DLD1 (cell line): ENCODE measurements around the gene GZMA.
"Not testable (repeated sequence)": the region's sequence is repeated elsewhere in the genome, so short reads cannot be mapped to it uniquely, and the experiment has no call there.

ENCODE experiments used
- in situ Hi-C: cut with HindIII; loops from 2 replicates; pipeline ENCODE4 v1.10.0; 2017; ENCODE audit warnings: low sequenced_read_pairs

Gene GZMA

DNA sequence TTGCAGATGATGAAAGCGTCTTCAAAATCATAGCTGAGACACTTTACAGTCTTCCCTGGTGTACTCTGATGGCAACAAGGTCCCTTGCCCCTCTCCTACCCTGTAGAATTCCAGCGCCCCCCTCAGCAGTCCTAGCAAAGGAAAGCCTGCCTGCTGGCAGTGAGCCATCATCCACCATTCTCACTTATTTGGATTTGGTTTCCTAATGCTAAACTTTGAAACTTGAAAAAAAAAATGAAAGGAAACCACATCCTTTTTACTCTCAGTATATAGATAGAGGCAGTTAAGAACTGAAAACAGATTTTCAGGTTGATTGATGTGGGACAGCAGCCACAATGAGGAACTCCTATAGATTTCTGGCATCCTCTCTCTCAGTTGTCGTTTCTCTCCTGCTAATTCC, at the start of gene GZMA:
GZMA (plus strand) TSS at position 299 of the 400 bp plus-strand sequence; CDS start at position 336, 37 bp downstream.
- in situ Hi-C loops = no loop called here

GRCh38 chr5:55055183-55055582, 47.3 kb upstream of the GZMA start:
- in situ Hi-C loops = no loop called here

DNA sequence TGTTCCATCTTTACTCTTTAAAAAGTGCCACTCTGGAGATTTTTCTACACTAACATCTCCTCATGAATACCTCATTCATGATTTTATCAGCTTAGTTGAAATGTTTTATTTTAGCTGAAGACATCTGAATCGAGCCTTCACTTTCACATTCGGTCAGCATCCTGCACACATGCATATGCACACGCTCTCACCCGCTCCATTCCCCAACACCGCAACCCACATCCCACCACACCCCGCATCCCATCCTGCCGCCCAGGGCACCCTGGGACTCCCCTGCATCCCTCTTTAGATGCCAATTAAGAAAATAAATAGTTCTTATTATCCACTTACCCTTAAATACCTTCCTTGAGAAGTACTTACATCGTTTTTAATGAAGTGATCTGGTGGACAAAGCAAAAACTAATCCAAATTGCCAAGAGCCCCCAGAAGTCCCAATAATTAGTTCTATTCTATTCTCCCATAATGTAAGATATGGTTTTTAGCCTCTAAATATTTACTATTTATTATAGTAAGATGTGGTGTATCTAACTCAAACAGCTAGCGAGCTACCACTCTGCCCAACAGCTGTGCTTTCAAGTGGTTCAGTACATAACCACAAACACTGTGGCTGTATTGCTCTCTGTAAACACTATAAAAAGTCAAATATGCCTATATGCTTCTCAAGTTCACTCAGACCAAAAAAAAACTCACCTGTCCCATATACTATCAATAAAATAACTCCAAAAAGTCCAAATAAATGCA, 40.2 kb upstream of the GZMA start:
- in situ Hi-C loops = no loop called here

- in situ Hi-C loops = no loop called here
Observed at GRCh38 chr5:55063220-55063863, 39.1 kb upstream of the GZMA start.

- in situ Hi-C loops = no loop called here
Observed at GRCh38 chr5:55063899-55064298, 38.5 kb upstream of the GZMA start.

DNA sequence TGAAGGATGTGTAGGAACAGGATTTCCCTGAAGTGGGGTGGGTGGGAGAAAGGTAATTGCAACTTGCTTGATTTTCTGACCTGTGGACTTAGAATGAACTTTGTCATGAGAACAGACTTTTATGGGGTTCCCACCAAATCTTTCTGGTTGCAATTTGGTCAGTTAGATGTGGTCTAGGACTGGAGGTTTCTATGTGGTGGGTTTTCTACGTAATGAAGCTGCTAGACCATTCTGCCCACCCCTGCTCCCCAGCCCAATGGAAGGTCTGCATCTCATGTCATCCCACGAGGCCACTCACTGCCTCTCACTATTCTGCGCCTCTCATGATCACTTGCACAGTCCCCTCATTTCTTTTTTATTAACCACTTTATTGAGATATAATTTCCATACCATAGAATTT, 37.9 kb upstream of the GZMA start:
- in situ Hi-C loops = no loop called here

DNA sequence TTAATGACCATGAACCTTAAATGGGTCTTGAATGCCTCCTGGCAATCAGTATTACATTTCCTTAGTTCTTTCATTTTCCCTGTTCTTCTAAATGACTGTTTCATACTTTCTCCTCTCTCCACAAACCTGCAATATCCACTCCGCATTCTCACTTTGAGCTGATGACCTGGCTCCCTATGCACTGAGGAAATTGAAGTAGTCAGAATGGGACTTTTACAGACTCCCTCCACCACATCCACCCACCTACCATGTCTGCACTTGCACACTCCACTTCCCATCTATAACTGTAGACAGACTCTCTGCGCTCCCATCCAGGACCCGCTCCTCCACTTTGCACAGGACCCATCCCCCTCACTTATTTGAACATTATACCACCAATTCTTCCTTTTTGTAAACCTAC, 36.2 kb upstream of the GZMA start:
- in situ Hi-C loops = no loop called here

- in situ Hi-C loops = no loop called here
Observed at GRCh38 chr5:55070968-55071367, 31.5 kb upstream of the GZMA start.

DNA sequence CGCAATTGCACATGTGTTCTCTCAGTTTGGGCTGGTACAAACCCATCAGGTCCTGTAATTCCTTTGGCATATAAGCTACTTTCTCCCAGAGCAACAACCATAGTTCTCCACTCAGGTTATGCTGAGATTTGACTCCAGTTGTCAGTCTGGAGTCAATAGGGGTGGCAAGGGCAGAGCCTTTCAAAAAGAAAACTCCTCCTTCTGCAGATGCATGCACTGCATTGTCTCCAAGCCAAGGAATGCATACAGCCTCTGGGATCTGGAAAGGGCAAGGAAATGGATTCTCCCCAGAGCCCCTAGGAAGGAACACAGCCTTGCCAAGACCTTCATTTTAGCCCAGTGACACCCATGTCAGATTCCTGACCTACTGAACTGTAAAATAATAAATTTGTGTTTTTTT, 31.0 kb upstream of the GZMA start:
- in situ Hi-C loops = no loop called here

GRCh38 chr5:55072666-55073065, 29.8 kb upstream of the GZMA start:
- in situ Hi-C loops = no loop called here

DNA sequence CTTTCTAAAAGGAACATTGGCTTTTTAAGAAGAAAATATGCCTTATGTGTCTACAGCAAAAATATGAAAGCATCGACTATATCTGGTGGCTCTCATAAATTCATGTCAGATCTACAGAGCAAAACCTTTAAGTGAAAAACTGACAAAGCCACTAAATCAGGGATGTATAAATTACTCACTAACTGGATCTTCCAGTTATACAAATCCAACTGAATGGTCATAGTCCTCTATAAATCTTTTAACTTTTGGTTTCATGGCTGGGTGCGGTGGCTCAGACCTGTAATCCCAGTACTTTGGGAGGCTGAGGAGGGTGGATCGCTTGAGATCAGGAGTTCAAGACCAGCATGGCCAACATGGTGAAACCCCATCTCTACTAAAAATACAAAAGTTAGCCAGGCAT, 29.2 kb upstream of the GZMA start:
- in situ Hi-C loops = no loop called here

- in situ Hi-C loops = no loop called here
Observed at GRCh38 chr5:55081541-55081940, 20.9 kb upstream of the GZMA start.

DNA sequence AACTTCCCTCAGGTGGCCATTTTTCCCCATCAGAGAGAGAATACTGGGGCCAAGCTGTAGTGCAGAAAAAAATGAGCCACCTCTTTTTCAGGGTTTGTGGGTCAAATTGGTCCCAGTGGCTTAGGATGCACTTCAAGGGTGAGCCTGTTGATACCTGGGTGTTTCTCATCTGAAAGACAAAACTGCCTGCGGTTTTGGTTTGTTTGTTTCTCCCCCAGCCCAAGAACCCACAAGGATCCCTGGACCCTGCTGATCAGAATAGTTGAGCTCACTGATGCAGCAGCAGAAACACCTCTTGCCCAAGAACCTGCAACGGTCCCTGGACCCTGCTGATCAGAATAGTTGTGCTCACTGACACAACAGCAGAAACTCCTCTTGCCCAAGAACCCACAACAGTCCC, 13.1 kb upstream of the GZMA start:
- in situ Hi-C loops = not testable (repeated sequence)

- in situ Hi-C loops = not testable (repeated sequence)
Observed at GRCh38 chr5:55091011-55091410, 11.4 kb upstream of the GZMA start.

GRCh38 chr5:55096182-55096581, 6.3 kb upstream of the GZMA start:
- in situ Hi-C loops = no loop called here

DNA sequence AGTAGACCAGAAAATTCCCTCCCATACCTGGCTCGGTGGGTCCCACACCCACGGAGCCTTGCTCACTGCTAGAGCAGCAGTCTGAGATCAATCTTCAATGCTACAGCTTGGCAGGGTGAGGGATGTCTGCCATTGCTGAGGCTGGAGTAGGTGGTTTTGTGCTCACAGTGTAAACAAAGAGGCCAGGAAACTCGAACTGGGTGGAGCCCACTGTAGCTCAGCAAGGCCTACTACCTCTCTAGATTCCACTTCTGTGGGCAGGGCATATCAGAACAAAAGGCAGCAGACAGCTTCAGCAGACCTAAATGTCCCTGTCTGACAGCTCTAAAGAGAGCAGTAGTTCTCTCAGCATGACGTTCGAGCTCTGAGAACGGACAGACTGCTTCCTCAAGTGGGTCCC, 5.6 kb upstream of the GZMA start:
- in situ Hi-C loops = no loop called here

GRCh38 chr5:55101148-55101547, 1.3 kb upstream of the GZMA start:
- in situ Hi-C loops = not testable (repeated sequence)

DNA sequence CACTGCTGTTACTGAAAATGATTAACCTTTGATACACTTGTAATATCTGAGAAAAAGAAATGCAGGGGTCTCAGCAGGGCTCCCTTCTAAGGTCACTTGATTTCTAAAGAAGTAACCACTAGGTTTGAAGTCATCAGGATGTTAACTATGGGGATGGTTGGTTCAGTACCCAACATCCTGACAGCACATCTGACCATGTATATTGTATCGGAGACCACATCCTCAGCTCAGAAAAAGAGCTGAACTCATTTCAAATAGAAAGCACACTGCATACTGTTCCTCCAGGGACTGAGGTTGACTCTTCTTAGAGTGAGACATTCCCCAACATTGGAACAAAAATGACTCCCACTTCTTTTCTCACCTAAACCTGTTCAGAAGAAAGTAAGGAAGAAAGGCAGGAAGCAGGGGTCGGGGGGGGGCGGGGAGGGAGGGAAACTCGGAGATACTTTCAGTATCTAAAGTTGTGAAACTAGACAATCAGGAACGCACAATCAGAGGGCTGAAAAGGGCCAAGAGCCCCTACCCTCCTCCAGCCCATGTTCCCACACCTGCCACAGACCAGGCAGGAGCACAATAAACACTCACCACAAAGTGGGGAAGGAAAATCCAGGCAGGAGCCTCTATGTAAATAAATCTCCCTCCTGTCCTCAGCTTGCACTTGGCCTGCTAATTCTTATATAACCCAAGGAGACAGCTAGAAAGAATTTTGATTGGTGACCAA, 730 bp upstream of the GZMA start:
- in situ Hi-C loops = no loop called here

DNA sequence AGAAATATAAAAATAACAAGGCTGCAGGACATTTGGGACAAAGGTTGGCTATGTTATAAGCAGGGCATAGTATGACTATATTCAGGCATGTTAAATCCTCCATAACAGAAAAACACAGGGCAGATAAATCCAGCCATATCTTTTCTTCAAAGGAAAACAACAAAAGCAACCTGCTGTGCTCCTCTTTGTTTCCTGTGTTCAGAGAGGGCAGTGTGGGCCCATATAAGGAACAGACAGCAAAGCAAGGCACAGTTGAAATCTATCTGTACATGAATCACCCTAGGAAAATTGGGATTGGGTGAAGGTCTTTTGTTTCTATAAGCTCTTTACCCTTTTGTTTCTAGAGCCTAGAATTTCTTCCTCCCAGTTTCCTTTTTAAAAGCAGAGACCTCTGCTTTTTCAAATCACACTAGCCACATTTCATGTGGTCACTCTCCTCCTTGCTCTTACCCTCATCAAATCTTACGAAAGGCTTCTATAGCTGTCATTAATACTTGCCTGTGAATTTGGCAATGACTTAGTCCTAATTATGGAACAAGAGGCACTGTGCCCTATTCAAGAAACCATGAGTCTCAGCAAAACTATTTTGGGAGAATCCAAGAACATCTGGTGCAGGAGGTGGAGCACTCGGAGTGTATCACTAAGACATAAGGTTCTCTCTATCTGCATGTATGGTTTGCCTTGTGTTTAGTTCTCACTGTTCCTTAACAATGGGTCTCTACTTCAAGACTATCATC, 1.8 kb downstream of the GZMA start:
- in situ Hi-C loops = no loop called here

GRCh38 chr5:55104946-55105701, 2.7 kb downstream of the GZMA start:
- in situ Hi-C loops = no loop called here

DNA sequence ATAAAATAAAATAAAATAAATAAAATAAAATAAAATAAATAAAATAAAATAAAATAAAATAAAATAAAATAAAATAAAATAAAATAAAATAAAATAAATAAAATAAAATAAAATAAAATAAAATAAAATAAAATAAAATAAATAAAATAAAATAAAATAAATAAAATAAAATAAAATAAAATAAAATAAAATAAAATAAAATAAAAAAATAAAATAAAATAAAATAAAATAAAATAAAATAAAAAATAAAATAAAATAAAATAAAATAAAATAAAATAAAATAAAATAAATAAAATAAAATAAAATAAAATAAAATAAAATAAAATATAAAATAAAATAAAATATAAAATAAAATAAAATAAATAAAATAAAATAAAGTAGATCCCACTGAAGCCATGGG, 3.5 kb downstream of the GZMA start:
- in situ Hi-C loops = not testable (repeated sequence)
